ENCODE results near the gene PNMA8B.

GRCh38 chr19:46472592-46472991, 23.1 kb downstream of the PNMA8B start:
- TF ChIP-seq EZH2 (IDR thresholded peaks at IDR 0.05; ENCODE audit: borderline replicate concordance, low read depth, low read length, severe bottlenecking) (no peak), CTCF (IDR thresholded peaks at IDR 0.05; ENCODE audit: extremely low read depth in 1 of 2, insufficient read depth in 1 of 2, low read depth in 1 of 2, low read length in 2 of 2) (no peak), POLR2A (IDR thresholded peaks at IDR 0.05; ENCODE audit: low read depth, low read length) (no peak), JUN (IDR thresholded peaks at IDR 0.05; ENCODE audit: borderline replicate concordance, insufficient read depth, insufficient read length, low read depth) (no peak), MAX (IDR thresholded peaks at IDR 0.05; ENCODE audit: insufficient read depth, insufficient read length) (no peak), FOS (IDR thresholded peaks at IDR 0.05; ENCODE audit: borderline replicate concordance, insufficient read depth, low read length) (no peak)

Measured in endothelial cell of umbilical vein (primary cell).